ENCODE measurements around the gene IFT22.

GRCh38 chr7:101357433-101357832, 35.8 kb upstream of the IFT22 start:
- no peak for TF ChIP-seq RAD21 (conservative IDR thresholded peaks at IDR 0.05 in 1 of 2, IDR thresholded peaks at IDR 0.05 in 1 of 2)
- no peak for TF ChIP-seq CTCF (IDR thresholded peaks at IDR 0.05)
- no peak for TF ChIP-seq JUN (IDR thresholded peaks at IDR 0.05)
- TF ChIP-seq ESRRA (IDR thresholded peaks at IDR 0.05; ENCODE audit: borderline replicate concordance, low read length): no peak
- no peak for TF ChIP-seq POLR2A (IDR thresholded peaks at IDR 0.05; ENCODE audit: low read length)
- no peak for TF ChIP-seq HES2 (IDR thresholded peaks at IDR 0.05)
- no peak for TF ChIP-seq ZFP36 (IDR thresholded peaks at IDR 0.05; ENCODE audit: borderline replicate concordance, partially characterized antibody)
- TF ChIP-seq ZNF302 (CRISPR knock-in tag; IDR thresholded peaks at IDR 0.05): no peak

Data from A549 (cell line).